ENCODE measurements around the gene MCM7. TPM values are rescaled to one million over a fixed set of nuclear protein-coding genes. Genes with fewer than 3 reads are reported as not detected.

Gene MCM7
- total RNA-seq, 1 experiment from 2014 or later: 387 TPM

DNA sequence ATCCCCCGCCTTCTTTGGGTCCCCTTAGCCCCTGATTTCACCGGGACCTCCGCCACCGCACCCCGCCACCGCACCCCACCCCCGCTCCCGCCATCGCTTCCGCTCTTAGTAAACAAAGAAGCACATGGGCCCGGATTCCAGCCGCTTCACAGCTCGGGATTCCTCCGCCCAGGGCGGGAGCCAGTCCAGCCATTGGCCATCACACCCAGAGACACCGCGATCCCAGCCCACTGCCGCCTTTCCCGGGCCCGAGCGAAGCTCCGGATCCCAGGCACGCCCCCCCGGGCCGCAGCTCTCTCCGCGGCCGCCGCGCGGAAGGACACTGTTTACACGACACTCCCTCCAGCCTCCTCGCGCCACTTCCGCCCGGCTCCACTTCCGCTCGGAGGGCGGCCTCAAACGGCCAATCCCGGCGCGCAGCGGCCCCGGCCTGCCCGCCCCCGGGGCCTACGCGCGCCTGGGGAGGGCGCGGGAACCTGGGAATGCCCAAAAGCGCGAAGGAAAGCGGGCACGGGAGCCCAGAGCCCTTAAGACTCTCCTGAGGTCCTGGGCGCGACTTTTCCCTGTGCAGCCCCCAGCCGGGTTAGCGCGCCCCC lies 679 bp downstream of the MCM7 start (continued):
- TF ChIP-seq YY1 (IDR thresholded peaks at IDR 0.05; ENCODE audit: extremely low read depth, insufficient replicate concordance, low read depth, low read length) (peak; percentile 64), ELF1 (IDR thresholded peaks at IDR 0.05; ENCODE audit: borderline replicate concordance, low read depth) (no peak)

- BruUV-seq (replicated peaks): no TSS peak
- Histone ChIP-seq H3K9me3 (ENCODE audit: control insufficient read depth in 1 of 2, insufficient read depth in 1 of 2, low read depth in 1 of 2, low read length in 2 of 2) (no peaks in the 10 kb centered on the region), H4K20me1 (ENCODE audit: insufficient read depth) (peaks cover 14% of the 10 kb centered on the region), H3K36me3 (ENCODE audit: control insufficient read depth in 1 of 2, insufficient read depth in 2 of 2, low read length in 2 of 2) (peaks cover 49 to 54% of the 10 kb centered on the region in 2 experiments), H3K27ac (ENCODE audit: low read depth, low read length) (peak overlapping the region; percentile 88), H3K9ac (ENCODE audit: low read length) (peak overlapping the region; percentile 100), H3K4me2 (ENCODE audit: low read length) (peak overlapping the region; percentile 98), H3K4me3 (replicated peaks in 1 of 2; ENCODE audit: low read depth in 1 of 2, low read length in 2 of 2) (peak overlapping the region; percentile 90 to 94), H3K9me2 (ENCODE audit: insufficient read depth) (no peaks in the 10 kb centered on the region), H3K27me3 (ENCODE audit: insufficient read depth, low read length) (no peaks in the 10 kb centered on the region), H3K4me1 (ENCODE audit: control insufficient read depth in 1 of 2, insufficient read depth in 2 of 2, low read length in 2 of 2) (peaks cover 6 to 24% of the 10 kb centered on the region in 2 experiments; a peak in 3 of 4 replicates), H2AFZ (ENCODE audit: low read depth, low read length, poor library complexity, severe bottlenecking) (no peak overlapping the region), H3K79me2 (ENCODE audit: insufficient read depth, low read length) (peaks cover 70% of the 10 kb centered on the region)
- TF ChIP-seq EGR1 (IDR thresholded peaks at IDR 0.05; ENCODE audit: low read depth): no peak
- TF ChIP-seq ZNF274 (IDR thresholded peaks at IDR 0.05; ENCODE audit: low read depth, low read length): no peak
- TF ChIP-seq SIN3A (IDR thresholded peaks at IDR 0.05; ENCODE audit: low read depth): no peak
- TF ChIP-seq SP1 (IDR thresholded peaks at IDR 0.05; ENCODE audit: low read depth): no peak
- TF ChIP-seq TCF7L2 (IDR thresholded peaks at IDR 0.05; ENCODE audit: borderline replicate concordance, extremely low read depth, insufficient read depth, insufficient read length): no peak
- POLR2A ChIA-PET: no interaction called here
- DNase-seq (ENCODE audit: low read depth, low spot score) (no peak), ATAC-seq (no peak)
- CTCF ChIA-PET: no interaction called here
- RAD21 ChIA-PET (ENCODE audit: low non-redundant PET in 1 of 2, low total read pairs in 2 of 2, uncharacterized antibody in 2 of 2, unreplicated experiment in 2 of 2): no interaction called here
- intact Hi-C loops (cut with micrococcal nuclease): no loop called here
These were observed 1.7 kb downstream of the MCM7 start for GRCh38 chr7:100099452-100099851.

- Histone ChIP-seq H3K79me2 (ENCODE audit: insufficient read depth, low read length) (peaks cover 75% of the 10 kb centered on the region), H3K36me3 (ENCODE audit: control insufficient read depth in 1 of 2, insufficient read depth in 2 of 2, low read length in 2 of 2) (peaks cover 55 to 60% of the 10 kb centered on the region in 2 experiments), H2AFZ (ENCODE audit: low read depth, low read length, poor library complexity, severe bottlenecking) (no peak overlapping the region), H3K4me2 (ENCODE audit: low read length) (no peak overlapping the region), H3K9ac (ENCODE audit: low read length) (no peak overlapping the region), H3K9me2 (ENCODE audit: insufficient read depth) (no peaks in the 10 kb centered on the region), H3K4me3 (replicated peaks in 1 of 2; ENCODE audit: low read depth in 1 of 2, low read length in 2 of 2) (no peak overlapping the region), H4K20me1 (ENCODE audit: insufficient read depth) (peaks cover 19% of the 10 kb centered on the region), H3K4me1 (ENCODE audit: control insufficient read depth in 1 of 2, insufficient read depth in 2 of 2, low read length in 2 of 2) (peaks cover 6 to 24% of the 10 kb centered on the region in 2 experiments; a peak in 3 of 4 replicates), H3K27ac (ENCODE audit: low read depth, low read length) (peak overlapping the region; percentile 88; the same call in 1 of the 2 replicates), H3K9me3 (ENCODE audit: control insufficient read depth in 1 of 2, insufficient read depth in 1 of 2, low read depth in 1 of 2, low read length in 2 of 2) (no peaks in the 10 kb centered on the region), H3K27me3 (ENCODE audit: insufficient read depth, low read length) (no peaks in the 10 kb centered on the region)
- ChIA-PET POLR2A (no interaction called here), CTCF (no interaction called here), RAD21 (ENCODE audit: low non-redundant PET in 1 of 2, low total read pairs in 2 of 2, uncharacterized antibody in 2 of 2, unreplicated experiment in 2 of 2) (no interaction called here)
- no TSS peak for BruUV-seq (replicated peaks)
- TF ChIP-seq SIN3A (IDR thresholded peaks at IDR 0.05; ENCODE audit: low read depth) (no peak), EZH2phosphoT487 (IDR thresholded peaks at IDR 0.05; ENCODE audit: borderline replicate concordance) (no peak), ZNF274 (IDR thresholded peaks at IDR 0.05; ENCODE audit: low read depth, low read length) (no peak), EGR1 (IDR thresholded peaks at IDR 0.05; ENCODE audit: low read depth) (no peak), JUND (IDR thresholded peaks at IDR 0.05) (no peak), TCF7L2 (IDR thresholded peaks at IDR 0.05; ENCODE audit: borderline replicate concordance, extremely low read depth, insufficient read depth, insufficient read length) (no peak)
- TF ChIP-seq, protein P1, sequence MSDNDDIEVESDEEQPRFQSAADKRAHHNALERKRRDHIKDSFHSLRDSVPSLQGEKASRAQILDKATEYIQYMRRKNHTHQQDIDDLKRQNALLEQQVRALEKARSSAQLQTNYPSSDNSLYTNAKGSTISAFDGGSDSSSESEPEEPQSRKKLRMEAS (IDR thresholded peaks at IDR 0.05): no peak
- TF ChIP-seq, protein P2, sequence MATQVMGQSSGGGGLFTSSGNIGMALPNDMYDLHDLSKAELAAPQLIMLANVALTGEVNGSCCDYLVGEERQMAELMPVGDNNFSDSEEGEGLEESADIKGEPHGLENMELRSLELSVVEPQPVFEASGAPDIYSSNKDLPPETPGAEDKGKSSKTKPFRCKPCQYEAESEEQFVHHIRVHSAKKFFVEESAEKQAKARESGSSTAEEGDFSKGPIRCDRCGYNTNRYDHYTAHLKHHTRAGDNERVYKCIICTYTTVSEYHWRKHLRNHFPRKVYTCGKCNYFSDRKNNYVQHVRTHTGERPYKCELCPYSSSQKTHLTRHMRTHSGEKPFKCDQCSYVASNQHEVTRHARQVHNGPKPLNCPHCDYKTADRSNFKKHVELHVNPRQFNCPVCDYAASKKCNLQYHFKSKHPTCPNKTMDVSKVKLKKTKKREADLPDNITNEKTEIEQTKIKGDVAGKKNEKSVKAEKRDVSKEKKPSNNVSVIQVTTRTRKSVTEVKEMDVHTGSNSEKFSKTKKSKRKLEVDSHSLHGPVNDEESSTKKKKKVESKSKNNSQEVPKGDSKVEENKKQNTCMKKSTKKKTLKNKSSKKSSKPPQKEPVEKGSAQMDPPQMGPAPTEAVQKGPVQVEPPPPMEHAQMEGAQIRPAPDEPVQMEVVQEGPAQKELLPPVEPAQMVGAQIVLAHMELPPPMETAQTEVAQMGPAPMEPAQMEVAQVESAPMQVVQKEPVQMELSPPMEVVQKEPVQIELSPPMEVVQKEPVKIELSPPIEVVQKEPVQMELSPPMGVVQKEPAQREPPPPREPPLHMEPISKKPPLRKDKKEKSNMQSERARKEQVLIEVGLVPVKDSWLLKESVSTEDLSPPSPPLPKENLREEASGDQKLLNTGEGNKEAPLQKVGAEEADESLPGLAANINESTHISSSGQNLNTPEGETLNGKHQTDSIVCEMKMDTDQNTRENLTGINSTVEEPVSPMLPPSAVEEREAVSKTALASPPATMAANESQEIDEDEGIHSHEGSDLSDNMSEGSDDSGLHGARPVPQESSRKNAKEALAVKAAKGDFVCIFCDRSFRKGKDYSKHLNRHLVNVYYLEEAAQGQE (IDR thresholded peaks at IDR 0.05; ENCODE audit: low read depth): no peak
- TF ChIP-seq, protein P3, sequence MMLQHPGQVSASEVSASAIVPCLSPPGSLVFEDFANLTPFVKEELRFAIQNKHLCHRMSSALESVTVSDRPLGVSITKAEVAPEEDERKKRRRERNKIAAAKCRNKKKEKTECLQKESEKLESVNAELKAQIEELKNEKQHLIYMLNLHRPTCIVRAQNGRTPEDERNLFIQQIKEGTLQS (IDR thresholded peaks at IDR 0.05): no peak
- intact Hi-C loops (cut with micrococcal nuclease): no loop called here
- no peak for DNase-seq (ENCODE audit: low read depth, low spot score)
- no peak for ATAC-seq
These were observed 2.3 kb downstream of the MCM7 start for GRCh38 chr7:100098913-100099312.

Measured in HCT116 (cell line).